ENCODE data around the gene C4BPB. TPM values are rescaled to one million over a fixed set of nuclear protein-coding genes. Genes with fewer than 3 reads are reported as not detected.

The C4BPB gene
- total and polyA plus RNA-seq, 2 of the 4 experiments (the other 2 are of a cell fraction), result not detected

DNA sequence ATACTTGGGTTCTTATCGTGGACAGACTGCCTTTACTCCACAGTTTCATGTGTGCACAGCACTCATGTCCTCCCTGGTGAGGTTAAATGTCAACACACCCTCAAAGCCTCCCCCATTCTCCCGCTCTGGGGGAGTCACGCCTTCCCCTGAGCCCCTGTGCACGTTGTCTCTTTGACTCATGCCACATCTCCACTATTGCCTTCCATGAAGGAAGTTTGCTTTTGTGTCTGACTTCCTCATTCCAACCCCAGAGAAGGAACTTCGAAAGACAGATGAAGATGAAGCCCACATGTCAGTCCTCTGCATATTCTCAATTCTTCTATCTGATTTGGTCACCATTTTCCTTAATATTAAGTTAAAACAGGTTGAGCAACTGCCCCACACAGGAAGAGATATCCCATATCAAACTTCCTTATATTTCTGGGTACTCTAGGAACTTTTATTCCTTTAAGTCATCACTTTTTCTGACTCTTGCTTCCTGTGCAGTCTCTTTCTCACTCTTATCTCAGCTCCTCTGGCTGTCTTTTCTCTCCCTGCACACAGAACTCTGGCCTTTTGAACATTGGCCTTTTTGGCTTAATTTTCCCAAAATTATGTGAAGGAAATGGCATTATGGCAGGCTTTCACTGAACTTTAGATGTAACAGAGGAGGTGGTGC, 56.9 kb downstream of the C4BPB start:
- Histone ChIP-seq H2AK5ac (ENCODE audit: low read depth, low read length) (no peak overlapping the region), H3K4me3 (ENCODE audit: insufficient read depth, low read depth, low read length) (no peak overlapping the region), H3K79me1 (ENCODE audit: low read depth in 1 of 2, low read length in 2 of 2) (no peaks in the 10 kb centered on the region), H3K18ac (ENCODE audit: low read depth, low read length) (no peak overlapping the region), H2BK120ac (ENCODE audit: low read depth, low read length) (no peak overlapping the region), H4K20me1 (ENCODE audit: insufficient read depth, low read length) (no peaks in the 10 kb centered on the region), H3K9me3 (ENCODE audit: control insufficient read depth, insufficient read depth, low read length) (no peaks in the 10 kb centered on the region), H3K9me1 (ENCODE audit: insufficient read depth, low read length) (no peaks in the 10 kb centered on the region), H2BK5ac (ENCODE audit: low read depth, low read length, poor library complexity, severe bottlenecking) (no peak overlapping the region), H4K5ac (ENCODE audit: low read depth, low read length) (no peak overlapping the region), H3K4ac (ENCODE audit: low read depth, low read length) (no peak overlapping the region), H3K23ac (ENCODE audit: low read depth, low read length) (no peak overlapping the region), H4K91ac (ENCODE audit: insufficient read depth, low read depth, low read length) (no peak overlapping the region), H3K27ac (ENCODE audit: insufficient read depth, low read length) (no peak overlapping the region), H3K56ac (ENCODE audit: extremely low read depth, insufficient read depth, low read length) (no peak overlapping the region), H3K27me3 (ENCODE audit: control insufficient read depth, insufficient read depth, low read length) (no peaks in the 10 kb centered on the region), H3K14ac (replicated peaks; ENCODE audit: low read depth, low read length) (no peak overlapping the region), H2BK20ac (ENCODE audit: low read depth, low read length) (no peak overlapping the region), H2AFZ (replicated peaks; ENCODE audit: low read length, poor library complexity) (no peak overlapping the region), H2AK9ac (replicated peaks; ENCODE audit: low read depth, low read length, poor library complexity) (no peak overlapping the region), H3K9ac (ENCODE audit: low read depth, low read length) (no peak overlapping the region), H2BK15ac (ENCODE audit: low read depth, low read length) (no peak overlapping the region), H3K36me3 (ENCODE audit: control insufficient read depth, insufficient read depth, low read length) (no peaks in the 10 kb centered on the region), H4K8ac (ENCODE audit: low read depth in 2 of 2, low read length in 2 of 2) (no peak overlapping the region), H3K4me2 (ENCODE audit: low read depth, low read length) (no peak overlapping the region), H3K4me1 (ENCODE audit: control insufficient read depth, insufficient read depth, low read length) (no peaks in the 10 kb centered on the region)
- intact Hi-C loops (cut with micrococcal nuclease), result no loop called here
- dilution Hi-C loops (cut with HindIII; ENCODE audit: low sequenced_read_pairs, unreplicated experiment), result no loop called here
- POLR2A ChIA-PET (ENCODE audit: unreplicated experiment), result no interaction called here
- DNase-seq (no peak), ATAC-seq (ENCODE audit: low read depth) (no peak)
- CTCF ChIA-PET, result no interaction called here
- 60% methylated on average over 1 of the region's 5 CpGs; no CpG with 5 or more reads in 1 of the 2 experiments for WGBS, 2 experiments (ENCODE audit: extremely low coverage in 2 of 2, insufficient read length in 1 of 2)
- no TSS peak for BruUV-seq (replicated peaks)
- TF ChIP-seq MAZ (IDR thresholded peaks at IDR 0.05; ENCODE audit: borderline replicate concordance, low read depth, low read length), result no peak
- TF ChIP-seq, protein P1, sequence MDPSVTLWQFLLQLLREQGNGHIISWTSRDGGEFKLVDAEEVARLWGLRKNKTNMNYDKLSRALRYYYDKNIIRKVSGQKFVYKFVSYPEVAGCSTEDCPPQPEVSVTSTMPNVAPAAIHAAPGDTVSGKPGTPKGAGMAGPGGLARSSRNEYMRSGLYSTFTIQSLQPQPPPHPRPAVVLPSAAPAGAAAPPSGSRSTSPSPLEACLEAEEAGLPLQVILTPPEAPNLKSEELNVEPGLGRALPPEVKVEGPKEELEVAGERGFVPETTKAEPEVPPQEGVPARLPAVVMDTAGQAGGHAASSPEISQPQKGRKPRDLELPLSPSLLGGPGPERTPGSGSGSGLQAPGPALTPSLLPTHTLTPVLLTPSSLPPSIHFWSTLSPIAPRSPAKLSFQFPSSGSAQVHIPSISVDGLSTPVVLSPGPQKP (IDR thresholded peaks at IDR 0.05; ENCODE audit: borderline replicate concordance, low read depth, low read length), result no peak
- TF ChIP-seq, protein P2, sequence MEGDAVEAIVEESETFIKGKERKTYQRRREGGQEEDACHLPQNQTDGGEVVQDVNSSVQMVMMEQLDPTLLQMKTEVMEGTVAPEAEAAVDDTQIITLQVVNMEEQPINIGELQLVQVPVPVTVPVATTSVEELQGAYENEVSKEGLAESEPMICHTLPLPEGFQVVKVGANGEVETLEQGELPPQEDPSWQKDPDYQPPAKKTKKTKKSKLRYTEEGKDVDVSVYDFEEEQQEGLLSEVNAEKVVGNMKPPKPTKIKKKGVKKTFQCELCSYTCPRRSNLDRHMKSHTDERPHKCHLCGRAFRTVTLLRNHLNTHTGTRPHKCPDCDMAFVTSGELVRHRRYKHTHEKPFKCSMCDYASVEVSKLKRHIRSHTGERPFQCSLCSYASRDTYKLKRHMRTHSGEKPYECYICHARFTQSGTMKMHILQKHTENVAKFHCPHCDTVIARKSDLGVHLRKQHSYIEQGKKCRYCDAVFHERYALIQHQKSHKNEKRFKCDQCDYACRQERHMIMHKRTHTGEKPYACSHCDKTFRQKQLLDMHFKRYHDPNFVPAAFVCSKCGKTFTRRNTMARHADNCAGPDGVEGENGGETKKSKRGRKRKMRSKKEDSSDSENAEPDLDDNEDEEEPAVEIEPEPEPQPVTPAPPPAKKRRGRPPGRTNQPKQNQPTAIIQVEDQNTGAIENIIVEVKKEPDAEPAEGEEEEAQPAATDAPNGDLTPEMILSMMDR (conservative IDR thresholded peaks at IDR 0.05; ENCODE audit: low read depth, low read length), result no peak
- TF ChIP-seq SMC3 (IDR thresholded peaks at IDR 0.05; ENCODE audit: low read depth, low read length), result no peak
- TF ChIP-seq, protein P3, sequence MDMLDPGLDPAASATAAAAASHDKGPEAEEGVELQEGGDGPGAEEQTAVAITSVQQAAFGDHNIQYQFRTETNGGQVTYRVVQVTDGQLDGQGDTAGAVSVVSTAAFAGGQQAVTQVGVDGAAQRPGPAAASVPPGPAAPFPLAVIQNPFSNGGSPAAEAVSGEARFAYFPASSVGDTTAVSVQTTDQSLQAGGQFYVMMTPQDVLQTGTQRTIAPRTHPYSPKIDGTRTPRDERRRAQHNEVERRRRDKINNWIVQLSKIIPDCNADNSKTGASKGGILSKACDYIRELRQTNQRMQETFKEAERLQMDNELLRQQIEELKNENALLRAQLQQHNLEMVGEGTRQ (IDR thresholded peaks at IDR 0.05; ENCODE audit: low read depth, low read length), result no peak
- TF ChIP-seq CEBPB (IDR thresholded peaks at IDR 0.05; ENCODE audit: low read depth, low read length), result no peak
- no peak for TF ChIP-seq RFX5 (IDR thresholded peaks at IDR 0.05; ENCODE audit: low read depth, low read length)
- no peak for TF ChIP-seq RCOR1 (IDR thresholded peaks at IDR 0.05; ENCODE audit: insufficient replicate concordance, low read length)
- no peak for TF ChIP-seq POLR2A (IDR thresholded peaks at IDR 0.05; ENCODE audit: low read depth, low read length)
- no peak for TF ChIP-seq NFE2L2 (IDR thresholded peaks at IDR 0.05; ENCODE audit: low read depth, low read length)
- TF ChIP-seq RAD21 (IDR thresholded peaks at IDR 0.05; ENCODE audit: low read length), result no peak
- no peak for TF ChIP-seq CHD1 (IDR thresholded peaks at IDR 0.05; ENCODE audit: low read depth, low read length)
- no peak for TF ChIP-seq FOS (IDR thresholded peaks at IDR 0.05; ENCODE audit: low read depth, low read length)
- TF ChIP-seq MAFK (IDR thresholded peaks at IDR 0.05; ENCODE audit: low read depth, low read length), result no peak
- no peak for TF ChIP-seq BHLHE40 (IDR thresholded peaks at IDR 0.05; ENCODE audit: low read depth, low read length)
- TF ChIP-seq MXI1 (IDR thresholded peaks at IDR 0.05; ENCODE audit: borderline replicate concordance, low read depth, low read length), result no peak
- in situ Hi-C loops (cut with MboI; ENCODE audit: low sequenced_read_pairs), result no loop called here
